ENCODE measurements around the gene SLC45A3. TPM values are rescaled to one million over a fixed set of nuclear protein-coding genes. Genes with fewer than 3 reads are reported as not detected.

Gene SLC45A3
- total RNA-seq, 4 donors from 2014 or later, result 12.2 to 29.1 (median 17.0) TPM

DNA sequence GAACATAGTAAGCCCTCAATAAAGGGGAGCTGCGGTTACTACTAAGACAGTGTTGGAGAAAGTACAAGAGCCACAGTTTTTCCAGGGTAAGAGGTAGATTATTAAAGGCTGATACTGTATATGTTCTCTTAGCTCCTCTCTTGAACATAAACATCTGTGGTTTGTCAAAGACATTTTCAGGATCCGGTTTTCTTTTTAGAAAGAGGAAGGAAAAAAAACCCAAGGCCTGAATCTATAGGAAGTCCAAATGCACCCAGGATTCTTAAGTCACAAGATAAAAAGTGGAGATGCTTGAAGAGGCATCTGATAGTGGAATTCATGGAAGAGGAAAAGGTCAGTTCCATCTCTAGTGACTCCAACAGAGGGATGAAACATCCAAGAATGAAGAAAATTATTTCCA is 24.6 kb upstream of the SLC45A3 start:
- TF ChIP-seq, protein P1, sequence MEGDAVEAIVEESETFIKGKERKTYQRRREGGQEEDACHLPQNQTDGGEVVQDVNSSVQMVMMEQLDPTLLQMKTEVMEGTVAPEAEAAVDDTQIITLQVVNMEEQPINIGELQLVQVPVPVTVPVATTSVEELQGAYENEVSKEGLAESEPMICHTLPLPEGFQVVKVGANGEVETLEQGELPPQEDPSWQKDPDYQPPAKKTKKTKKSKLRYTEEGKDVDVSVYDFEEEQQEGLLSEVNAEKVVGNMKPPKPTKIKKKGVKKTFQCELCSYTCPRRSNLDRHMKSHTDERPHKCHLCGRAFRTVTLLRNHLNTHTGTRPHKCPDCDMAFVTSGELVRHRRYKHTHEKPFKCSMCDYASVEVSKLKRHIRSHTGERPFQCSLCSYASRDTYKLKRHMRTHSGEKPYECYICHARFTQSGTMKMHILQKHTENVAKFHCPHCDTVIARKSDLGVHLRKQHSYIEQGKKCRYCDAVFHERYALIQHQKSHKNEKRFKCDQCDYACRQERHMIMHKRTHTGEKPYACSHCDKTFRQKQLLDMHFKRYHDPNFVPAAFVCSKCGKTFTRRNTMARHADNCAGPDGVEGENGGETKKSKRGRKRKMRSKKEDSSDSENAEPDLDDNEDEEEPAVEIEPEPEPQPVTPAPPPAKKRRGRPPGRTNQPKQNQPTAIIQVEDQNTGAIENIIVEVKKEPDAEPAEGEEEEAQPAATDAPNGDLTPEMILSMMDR (IDR thresholded peaks at IDR 0.05), result no peak
- no peak for TF ChIP-seq POLR2A (IDR thresholded peaks at IDR 0.05)
- TF ChIP-seq EP300 (IDR thresholded peaks at IDR 0.05; ENCODE audit: low read depth), result no peak
- no peak for TF ChIP-seq POLR2AphosphoS5 (IDR thresholded peaks at IDR 0.05)
- in situ Hi-C loops (cut with MboI; ENCODE audit: low pct_ligation_motif_present in 1 of 4, low pct_unique_long_range_greater_than_20kb in 1 of 4, low sequenced_read_pairs in 3 of 4), result no loop called here
- no peaks in the 10 kb centered on the region for H3K36me3 ChIP-seq
- H3K9me3 ChIP-seq, result no peaks in the 10 kb centered on the region
- no peak overlapping the region for H3K4me3 ChIP-seq
- H3K4me1 ChIP-seq, result peaks cover 0 to 10% (median 0%) of the 10 kb centered on the region in 4 donors
- H3K27ac ChIP-seq, result no peak overlapping the region
- DNase-seq, result no peak
- 73 to 83% methylated on average over 2 of the region's 2 CpGs for WGBS, 2 donors (ENCODE audit: low coverage in 1 of 2)
- no peaks in the 10 kb centered on the region for H3K27me3 ChIP-seq
- intact Hi-C loops (cut with DNase I; ENCODE audit: low total_unique reads), result no loop called here

DNA sequence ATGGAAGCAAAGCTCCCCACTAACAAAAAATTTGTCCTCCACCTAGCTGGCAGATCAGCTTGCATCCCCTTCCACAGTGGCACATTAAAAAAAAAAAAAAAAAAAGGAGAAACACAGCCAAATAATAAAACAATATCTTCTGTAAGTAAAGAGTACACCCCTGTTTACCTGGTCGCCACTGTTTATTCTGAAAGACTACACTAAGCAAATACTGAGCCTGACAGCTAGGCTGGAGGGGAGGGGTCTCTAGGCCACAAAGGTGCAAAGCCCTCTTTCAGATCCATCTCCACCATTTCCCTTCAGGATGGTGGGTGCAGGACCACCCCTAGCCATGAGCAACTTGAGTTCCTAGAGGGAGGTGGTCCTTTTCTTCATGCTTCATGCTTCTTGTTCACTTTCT is 22.8 kb upstream of the SLC45A3 start:
- H3K9me3 ChIP-seq, result no peaks in the 10 kb centered on the region
- in situ Hi-C loops (cut with MboI; ENCODE audit: low pct_ligation_motif_present in 1 of 4, low pct_unique_long_range_greater_than_20kb in 1 of 4, low sequenced_read_pairs in 3 of 4) (no loop called here), intact Hi-C loops (cut with DNase I; ENCODE audit: low total_unique reads) (no loop called here)
- no peak overlapping the region for H3K4me3 ChIP-seq
- H3K36me3 ChIP-seq, result no peaks in the 10 kb centered on the region
- no peak for TF ChIP-seq POLR2A (IDR thresholded peaks at IDR 0.05)
- TF ChIP-seq POLR2AphosphoS5 (IDR thresholded peaks at IDR 0.05), result no peak
- TF ChIP-seq EP300 (IDR thresholded peaks at IDR 0.05; ENCODE audit: low read depth), result no peak
- TF ChIP-seq, protein P1 (IDR thresholded peaks at IDR 0.05), result no peak
- H3K4me1 ChIP-seq, result peaks cover 0 to 10% (median 0%) of the 10 kb centered on the region in 4 donors
- 65% methylated on average over 1 of the region's 1 CpG; no CpG with 5 or more reads in 1 of the 2 donors for WGBS, 2 donors (ENCODE audit: low coverage in 1 of 2)
- no peak for DNase-seq
- H3K27me3 ChIP-seq, result no peaks in the 10 kb centered on the region
- H3K27ac ChIP-seq, result no peak overlapping the region

GRCh38 chr1:205701891-205702290 is 21.6 kb upstream of the SLC45A3 start:
- no peak overlapping the region for H3K27ac ChIP-seq

DNA sequence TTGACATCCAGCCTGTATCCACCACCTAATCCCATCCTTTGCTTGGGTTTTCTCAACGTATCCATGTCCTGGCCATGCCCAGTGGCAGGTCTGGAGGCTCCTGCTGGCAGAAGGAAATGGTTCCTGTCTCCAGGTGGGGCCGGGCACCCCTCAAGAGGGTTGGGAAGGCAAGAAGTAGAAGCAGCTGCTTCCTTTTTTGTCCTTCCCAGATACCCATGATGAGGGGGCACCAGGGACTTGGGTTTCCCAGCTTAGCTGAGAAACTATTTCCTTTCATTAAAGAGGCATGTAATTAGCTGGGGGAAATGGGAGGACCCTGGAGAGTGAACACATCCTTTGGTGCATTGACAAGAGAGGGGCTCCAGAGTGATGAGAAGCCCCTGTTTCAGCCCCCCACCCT is 21.1 kb upstream of the SLC45A3 start:
- Histone ChIP-seq H3K9me3 (no peaks in the 10 kb centered on the region), H3K36me3 (no peaks in the 10 kb centered on the region), H3K27me3 (no peaks in the 10 kb centered on the region), H3K4me1 (peaks cover 0 to 10% (median 0%) of the 10 kb centered on the region in 4 donors), H3K4me3 (no peak overlapping the region), H3K27ac (no peak overlapping the region)
- intact Hi-C loops (cut with DNase I; ENCODE audit: low total_unique reads), result no loop called here
- WGBS, 2 donors (ENCODE audit: low coverage in 1 of 2), result 52% methylated on average over 2 of the region's 2 CpGs; no CpG with 5 or more reads in 1 of the 2 donors
- in situ Hi-C loops (cut with MboI; ENCODE audit: low pct_ligation_motif_present in 1 of 4, low pct_unique_long_range_greater_than_20kb in 1 of 4, low sequenced_read_pairs in 3 of 4), result no loop called here
- TF ChIP-seq POLR2A (IDR thresholded peaks at IDR 0.05) (no peak), POLR2AphosphoS5 (IDR thresholded peaks at IDR 0.05) (no peak), EP300 (IDR thresholded peaks at IDR 0.05; ENCODE audit: low read depth) (no peak)
- TF ChIP-seq, protein P1 (IDR thresholded peaks at IDR 0.05), result no peak
- no peak for DNase-seq

More at GRCh38 chr1:205701891-205702290, 21.6 kb upstream of the SLC45A3 start:
- DNase-seq, result no peak
- intact Hi-C loops (cut with DNase I; ENCODE audit: low total_unique reads), result no loop called here
- 92 to 100% methylated on average over 2 to 4 of the region's 4 CpGs for WGBS, 2 donors (ENCODE audit: low coverage in 1 of 2)
- Histone ChIP-seq H3K36me3 (no peaks in the 10 kb centered on the region), H3K4me1 (peaks cover 0 to 10% (median 0%) of the 10 kb centered on the region in 4 donors), H3K27me3 (no peaks in the 10 kb centered on the region), H3K9me3 (no peaks in the 10 kb centered on the region), H3K4me3 (no peak overlapping the region)
- in situ Hi-C loops (cut with MboI; ENCODE audit: low pct_ligation_motif_present in 1 of 4, low pct_unique_long_range_greater_than_20kb in 1 of 4, low sequenced_read_pairs in 3 of 4), result no loop called here
- TF ChIP-seq POLR2AphosphoS5 (IDR thresholded peaks at IDR 0.05) (no peak), EP300 (IDR thresholded peaks at IDR 0.05; ENCODE audit: low read depth) (no peak), POLR2A (IDR thresholded peaks at IDR 0.05) (no peak)
- TF ChIP-seq, protein P1 (IDR thresholded peaks at IDR 0.05), result no peak

Measured in transverse colon (tissue), 4 donors.